A549 (cell line): ENCODE data around the gene ST3GAL6.

ENCODE experiments used
- CTCF ChIP-seq: fragments of >200 bp; sonication (Bioruptor Twin); formaldehyde crosslinking; IDR thresholded peaks from 3 replicates; pipeline ENCODE4 v1.5.1; 2016
- ELK1 ChIP-seq: fragments of 150-350 bp; IDR thresholded peaks from 2 replicates; pipeline ENCODE4 v1.6.1; 2014; ENCODE audit warnings: low read depth, mild to moderate bottlenecking, low read length
- EP300 ChIP-seq, 2 experiments: fragments of >200 bp; sonication (Bioruptor Twin); formaldehyde crosslinking; IDR thresholded peaks; 2 replicates in 1 of 2; 3 replicates in 1 of 2; pipeline ENCODE4 v1.6.1; 2016 to 2017
- HEYL ChIP-seq: fragments of 250-450 bp; sonication (Bioruptor Pico); IDR thresholded peaks from 2 replicates; pipeline ENCODE4 v1.8.0; 2021; ENCODE audit warnings: mild to moderate bottlenecking, moderate library complexity
- MYC ChIP-seq: IDR thresholded peaks from 2 replicates; pipeline ENCODE4 v1.6.1; 2012; ENCODE audit warnings: mild to moderate bottlenecking, inconsistent platforms, low read length, improper control_type of control experiment, borderline replicate concordance
- REST ChIP-seq: fragments of 200-600 bp; sonication (generic); IDR thresholded peaks from 2 replicates; pipeline ENCODE4 v1.6.1; 2016; ENCODE audit warnings: antibody characterized with exemption, mild to moderate bottlenecking, moderate library complexity

GRCh38 chr3:98730886-98731537 lies 32.1 kb upstream of the ST3GAL6 start:
- TF ChIP-seq ELK1, result no peak
- TF ChIP-seq CTCF, result no peak
- TF ChIP-seq EP300 (IDR thresholded peaks at IDR 0.05), result no peak
- no peak for TF ChIP-seq HEYL (CRISPR knock-in tag)
- TF ChIP-seq REST, result no peak
- no peak for TF ChIP-seq MYC
